Stomach smooth muscle (tissue), 2 donors: Measurements from ENCODE around the gene ARHGEF10L.
A peak's percentile ranks its signal among the peaks of the same experiment; 100 is the strongest.
"Not testable (repeated sequence)": the region's sequence is repeated elsewhere in the genome, so short reads cannot be mapped to it uniquely, and the experiment has no call there.

Source experiments
- H3K27ac ChIP-seq: one replicate; pipeline ENCODE4 v1.7.0; 2013; ENCODE audit warnings: mild to moderate bottlenecking, low read length, inconsistent platforms
- H3K27me3 ChIP-seq, 2 donors: one replicate each; pipeline ENCODE4 v1.7.0; 2013; ENCODE audit warnings: low read length in 2 of 2; ENCODE audit not compliant: insufficient read depth in 2 of 2, control insufficient read depth in 1 of 2
- H3K36me3 ChIP-seq, 2 donors: one replicate each; pipeline ENCODE4 v1.7.0; 2013; ENCODE audit warnings: low read length in 2 of 2; ENCODE audit not compliant: control insufficient read depth in 2 of 2, insufficient read depth in 2 of 2
- H3K4me1 ChIP-seq: one replicate; pipeline ENCODE4 v1.7.0; 2013; ENCODE audit warnings: low read length; ENCODE audit not compliant: control insufficient read depth, insufficient read depth
- H3K4me3 ChIP-seq, 2 donors: one replicate each; pipeline ENCODE4 v1.7.0; 2013; ENCODE audit warnings: low read length in 2 of 2
- H3K9ac ChIP-seq, 2 donors: one replicate each; pipeline ENCODE4 v1.7.0; 2013; ENCODE audit warnings: low read length in 2 of 2, mild to moderate bottlenecking in 1 of 2
- H3K9me3 ChIP-seq, 2 donors: one replicate each; pipeline ENCODE4 v1.7.0; 2013; ENCODE audit warnings: low read length in 2 of 2; ENCODE audit not compliant: control insufficient read depth in 2 of 2
- donor health status: healthy.
- donor health status: Pancreatic carcinoma.

ARHGEF10L gene, protein sequence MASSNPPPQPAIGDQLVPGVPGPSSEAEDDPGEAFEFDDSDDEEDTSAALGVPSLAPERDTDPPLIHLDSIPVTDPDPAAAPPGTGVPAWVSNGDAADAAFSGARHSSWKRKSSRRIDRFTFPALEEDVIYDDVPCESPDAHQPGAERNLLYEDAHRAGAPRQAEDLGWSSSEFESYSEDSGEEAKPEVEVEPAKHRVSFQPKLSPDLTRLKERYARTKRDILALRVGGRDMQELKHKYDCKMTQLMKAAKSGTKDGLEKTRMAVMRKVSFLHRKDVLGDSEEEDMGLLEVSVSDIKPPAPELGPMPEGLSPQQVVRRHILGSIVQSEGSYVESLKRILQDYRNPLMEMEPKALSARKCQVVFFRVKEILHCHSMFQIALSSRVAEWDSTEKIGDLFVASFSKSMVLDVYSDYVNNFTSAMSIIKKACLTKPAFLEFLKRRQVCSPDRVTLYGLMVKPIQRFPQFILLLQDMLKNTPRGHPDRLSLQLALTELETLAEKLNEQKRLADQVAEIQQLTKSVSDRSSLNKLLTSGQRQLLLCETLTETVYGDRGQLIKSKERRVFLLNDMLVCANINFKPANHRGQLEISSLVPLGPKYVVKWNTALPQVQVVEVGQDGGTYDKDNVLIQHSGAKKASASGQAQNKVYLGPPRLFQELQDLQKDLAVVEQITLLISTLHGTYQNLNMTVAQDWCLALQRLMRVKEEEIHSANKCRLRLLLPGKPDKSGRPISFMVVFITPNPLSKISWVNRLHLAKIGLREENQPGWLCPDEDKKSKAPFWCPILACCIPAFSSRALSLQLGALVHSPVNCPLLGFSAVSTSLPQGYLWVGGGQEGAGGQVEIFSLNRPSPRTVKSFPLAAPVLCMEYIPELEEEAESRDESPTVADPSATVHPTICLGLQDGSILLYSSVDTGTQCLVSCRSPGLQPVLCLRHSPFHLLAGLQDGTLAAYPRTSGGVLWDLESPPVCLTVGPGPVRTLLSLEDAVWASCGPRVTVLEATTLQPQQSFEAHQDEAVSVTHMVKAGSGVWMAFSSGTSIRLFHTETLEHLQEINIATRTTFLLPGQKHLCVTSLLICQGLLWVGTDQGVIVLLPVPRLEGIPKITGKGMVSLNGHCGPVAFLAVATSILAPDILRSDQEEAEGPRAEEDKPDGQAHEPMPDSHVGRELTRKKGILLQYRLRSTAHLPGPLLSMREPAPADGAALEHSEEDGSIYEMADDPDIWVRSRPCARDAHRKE (N-terminal part only)

DNA sequence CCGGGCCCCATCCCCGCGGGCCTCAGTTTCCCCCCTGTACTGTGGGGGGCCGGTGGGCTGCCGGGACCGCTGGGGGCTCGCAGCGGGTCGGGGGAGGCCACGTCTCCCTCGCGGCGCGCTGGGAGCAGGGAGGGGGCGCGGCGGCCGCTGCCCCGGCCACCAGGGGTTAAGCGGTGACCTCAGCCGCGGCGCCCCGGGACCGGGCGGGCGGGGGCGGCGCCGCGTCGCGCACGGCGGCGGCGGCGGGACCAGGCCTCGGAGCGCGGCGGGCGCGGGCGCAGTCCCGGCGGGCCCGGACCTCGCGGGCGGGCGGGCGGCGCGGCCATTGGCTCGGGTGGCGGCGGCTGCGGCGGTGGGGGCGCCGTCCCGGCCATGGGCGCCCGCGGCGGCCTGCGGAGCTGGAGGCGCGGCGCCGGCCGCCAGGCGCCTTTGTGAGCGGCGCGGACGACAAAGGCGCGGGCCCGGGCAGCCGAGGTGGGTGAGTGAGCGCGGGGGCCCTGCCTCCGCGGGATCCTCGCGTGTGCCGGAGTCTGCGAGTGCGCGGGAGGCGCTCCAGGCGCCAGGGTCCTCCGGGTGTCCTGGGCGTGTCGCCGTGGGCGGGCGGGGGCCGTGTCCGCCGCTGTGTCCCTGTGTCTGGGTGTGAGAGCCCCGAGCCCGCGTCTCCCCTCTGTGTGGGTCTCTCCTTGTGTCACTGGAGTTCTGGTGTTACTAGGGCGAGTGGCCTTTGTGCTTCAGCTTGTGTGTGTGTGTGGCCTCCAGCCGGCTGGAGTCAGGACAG, at the start of gene ARHGEF10L:
ARHGEF10L (plus strand) TSS at position 222 of the 778 bp plus-strand sequence. CDS start 40,898 bp downstream, outside the sequence.
- H3K4me1 ChIP-seq, result peaks cover 57% of the 10 kb centered on the region
- H3K9me3 ChIP-seq, result no peaks in the 10 kb centered on the region
- H3K27ac ChIP-seq, result peak within 1 kb of the TSS; percentile 90
- peak within 1 kb of the TSS; percentile 94 to 97 for H3K9ac ChIP-seq
- H3K4me3 ChIP-seq, result peak within 1 kb of the TSS; percentile 92 to 98
- no peaks in the 10 kb centered on the region for H3K36me3 ChIP-seq
- no peaks in the 10 kb centered on the region for H3K27me3 ChIP-seq

DNA sequence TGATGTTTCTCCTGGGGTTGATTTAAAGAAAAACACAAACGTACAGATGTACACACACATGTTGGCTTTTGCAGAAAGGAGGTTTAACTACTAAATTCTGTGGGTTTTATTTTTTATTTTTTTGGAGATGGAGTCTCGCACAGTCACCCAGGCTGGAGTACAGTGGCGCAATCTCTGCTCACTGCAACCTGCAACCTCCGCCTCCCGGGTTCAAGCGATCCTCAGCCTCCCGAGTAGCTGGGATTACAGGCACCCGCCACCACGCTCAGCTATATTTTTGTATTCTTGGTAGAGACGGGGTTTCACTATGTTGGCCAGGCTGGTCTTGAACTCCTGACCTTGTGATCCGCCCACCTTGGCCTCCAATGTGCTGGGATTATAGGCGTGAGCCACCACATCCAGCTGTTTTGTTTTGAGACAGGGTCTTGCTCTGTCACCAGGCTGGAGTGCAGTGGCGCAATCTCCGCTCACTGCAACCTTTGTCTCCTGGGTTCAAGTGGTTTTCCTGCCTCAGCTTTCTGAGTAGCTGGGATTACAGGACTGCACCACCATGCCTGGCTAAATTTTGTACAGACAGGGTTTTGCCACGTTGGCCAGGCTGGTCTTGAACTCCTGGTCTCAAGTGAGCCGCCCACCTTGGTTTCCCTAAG, 49.6 kb upstream of the ARHGEF10L start:
- not testable (repeated sequence) for H3K4me3 ChIP-seq, H3K27ac ChIP-seq, H3K9ac ChIP-seq, H3K27me3 ChIP-seq, H3K4me1 ChIP-seq, H3K9me3 ChIP-seq, H3K36me3 ChIP-seq

DNA sequence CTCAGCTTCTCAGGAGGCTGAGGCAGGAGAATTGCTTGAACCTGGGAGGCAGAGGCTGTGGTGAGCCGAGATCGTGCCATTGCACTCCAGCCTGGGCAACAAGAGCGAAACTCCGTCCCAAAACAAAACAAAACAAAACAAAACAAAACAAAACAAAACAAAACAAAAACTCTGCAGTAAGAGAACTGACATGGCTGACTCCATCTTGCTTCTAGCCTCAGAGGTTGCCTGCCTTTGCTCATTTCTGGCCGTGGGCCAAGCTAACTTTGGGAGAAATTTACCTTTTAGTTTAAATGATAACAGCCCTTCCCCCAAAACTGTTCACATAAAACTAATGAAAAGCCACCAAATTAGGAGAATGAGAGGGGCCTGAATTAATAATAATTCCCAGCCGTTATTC, 48.8 kb upstream of the ARHGEF10L start:
- not testable (repeated sequence) for H3K36me3 ChIP-seq, H3K9ac ChIP-seq, H3K4me3 ChIP-seq, H3K27ac ChIP-seq, H3K4me1 ChIP-seq, H3K9me3 ChIP-seq, H3K27me3 ChIP-seq

DNA sequence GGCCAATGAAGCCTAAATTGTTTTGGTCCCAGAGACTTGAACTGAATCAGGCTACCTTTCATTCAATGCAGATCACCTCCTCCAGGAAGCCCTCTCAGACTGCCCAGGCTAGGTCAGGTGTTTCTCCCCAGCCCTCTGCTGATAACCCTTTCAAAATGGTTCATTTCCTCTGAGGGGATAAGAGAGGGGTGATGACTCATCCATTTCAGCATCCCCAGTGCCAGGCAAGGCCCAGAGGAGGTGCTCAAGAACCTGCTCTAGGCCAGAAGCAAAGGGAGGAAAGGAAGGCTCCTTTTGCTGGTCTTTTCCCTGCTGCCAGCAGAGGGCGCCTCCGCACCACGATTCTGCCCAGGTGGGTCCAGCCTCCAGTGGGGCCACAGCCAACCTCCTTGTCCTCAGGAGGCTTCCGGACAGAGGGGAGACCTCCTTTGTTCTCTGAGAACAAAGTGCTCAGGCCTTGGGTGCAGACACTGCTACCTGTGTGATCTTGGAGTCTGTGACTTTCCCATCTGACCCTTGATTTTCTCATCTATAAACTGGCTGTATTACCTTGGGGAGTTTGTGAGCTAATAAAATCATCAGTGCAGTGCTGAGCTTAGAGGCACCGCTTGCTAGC, 45.3 kb upstream of the ARHGEF10L start:
- H3K9me3 ChIP-seq, result no peaks in the 10 kb centered on the region
- H3K4me1 ChIP-seq, result no peaks in the 10 kb centered on the region
- no peak overlapping the region for H3K4me3 ChIP-seq
- no peak overlapping the region for H3K27ac ChIP-seq
- no peaks in the 10 kb centered on the region for H3K36me3 ChIP-seq
- H3K9ac ChIP-seq, result no peak overlapping the region
- H3K27me3 ChIP-seq, result no peaks in the 10 kb centered on the region

DNA sequence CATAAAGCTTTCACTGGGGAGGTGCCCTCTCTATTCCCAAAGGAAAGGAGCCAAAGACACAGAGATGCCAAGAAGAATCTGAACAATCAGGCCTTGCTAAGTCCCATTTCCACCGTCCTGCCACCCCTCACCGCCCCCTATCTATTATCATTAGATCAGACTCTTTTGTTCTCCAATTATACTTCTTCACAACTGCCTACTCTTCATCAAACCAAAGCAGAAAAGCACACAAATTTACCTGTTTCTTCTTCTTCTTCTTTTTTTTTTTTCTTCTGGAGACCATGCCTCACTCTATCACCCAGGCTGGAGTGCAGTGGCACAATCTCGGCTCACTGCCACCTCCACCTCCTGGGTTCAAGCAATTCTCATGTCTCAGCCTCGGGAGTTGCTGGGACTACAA, 43.1 kb upstream of the ARHGEF10L start:
- H3K9ac ChIP-seq, result no peak overlapping the region
- no peaks in the 10 kb centered on the region for H3K27me3 ChIP-seq
- no peak overlapping the region for H3K27ac ChIP-seq
- H3K4me1 ChIP-seq, result no peaks in the 10 kb centered on the region
- H3K4me3 ChIP-seq, result no peak overlapping the region
- H3K36me3 ChIP-seq, result no peaks in the 10 kb centered on the region
- no peaks in the 10 kb centered on the region for H3K9me3 ChIP-seq

DNA sequence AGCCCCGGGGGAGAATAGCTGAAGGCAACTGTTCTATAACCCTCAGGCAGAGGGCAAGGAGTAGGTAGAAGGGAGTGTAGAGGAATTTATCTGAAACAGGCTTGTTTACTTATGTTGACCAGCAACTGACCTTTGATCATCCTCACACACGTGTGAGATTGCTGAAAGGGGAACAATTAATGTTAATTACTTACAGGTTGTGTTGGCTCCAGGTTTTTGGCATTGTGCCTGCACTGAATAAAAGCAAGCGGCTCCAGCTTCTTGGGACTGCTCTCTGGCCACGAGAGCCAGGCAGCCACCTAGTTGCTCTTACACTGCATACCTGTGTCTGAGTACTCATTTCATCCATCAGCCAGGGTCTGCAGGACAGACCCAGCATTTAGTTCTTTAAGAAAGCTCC, 41.3 kb upstream of the ARHGEF10L start:
- Histone ChIP-seq H3K36me3 (no peaks in the 10 kb centered on the region), H3K4me1 (peaks cover 8% of the 10 kb centered on the region), H3K9ac (no peak overlapping the region), H3K27ac (no peak overlapping the region), H3K27me3 (no peaks in the 10 kb centered on the region), H3K9me3 (no peaks in the 10 kb centered on the region), H3K4me3 (no peak overlapping the region)

DNA sequence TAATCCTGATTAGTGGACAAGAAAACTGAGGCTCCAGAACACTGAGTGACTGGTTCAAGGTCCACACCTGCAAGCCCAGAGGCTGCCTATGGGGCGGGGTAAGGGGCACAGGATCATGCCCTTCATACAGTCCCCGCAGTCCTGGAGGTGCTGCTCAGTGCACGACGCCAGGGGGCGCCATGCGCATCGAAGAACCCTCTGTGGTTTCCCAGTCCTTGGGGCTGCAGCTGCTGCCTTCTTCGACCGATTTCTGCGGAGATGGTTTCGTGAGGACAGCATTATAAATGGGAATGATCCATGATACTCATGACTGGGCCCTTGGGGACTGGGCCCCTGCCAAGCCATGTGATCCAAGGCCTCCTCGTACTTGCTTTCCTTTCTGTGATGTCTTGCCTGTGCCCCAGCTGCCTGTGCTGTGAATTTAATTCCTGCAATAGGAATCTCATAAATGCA, 37.1 kb upstream of the ARHGEF10L start:
- H3K9ac ChIP-seq, result no peak overlapping the region
- H3K4me3 ChIP-seq, result peak overlapping the region in 1 of 2 donors; percentile 44
- peak overlapping the region; percentile 41 for H3K27ac ChIP-seq
- no peaks in the 10 kb centered on the region for H3K36me3 ChIP-seq
- H3K27me3 ChIP-seq, result no peaks in the 10 kb centered on the region
- H3K9me3 ChIP-seq, result no peaks in the 10 kb centered on the region
- peaks cover 9% of the 10 kb centered on the region for H3K4me1 ChIP-seq

DNA sequence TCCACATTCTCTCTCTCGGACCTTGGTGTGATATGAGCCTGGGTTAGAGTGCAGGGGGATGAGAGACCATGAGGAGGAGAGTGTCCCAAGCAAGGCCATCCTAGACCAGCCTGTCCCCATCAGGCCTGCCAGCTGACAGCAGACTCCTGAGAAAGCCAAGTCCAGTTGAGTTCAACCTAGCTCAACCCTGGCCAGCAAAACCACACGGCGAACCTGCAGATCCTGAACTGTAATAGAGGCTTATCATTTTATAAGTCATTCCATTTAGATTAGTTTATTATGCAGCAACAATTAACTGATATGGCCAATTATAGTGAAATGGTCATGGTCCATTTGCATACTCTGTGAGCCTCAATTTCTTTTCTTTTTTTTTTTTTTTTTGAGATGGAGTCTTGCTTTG, 36.4 kb upstream of the ARHGEF10L start:
- no peaks in the 10 kb centered on the region for H3K9me3 ChIP-seq
- H3K4me3 ChIP-seq, result no peak overlapping the region
- peak overlapping the region; percentile 41 for H3K27ac ChIP-seq
- no peaks in the 10 kb centered on the region for H3K27me3 ChIP-seq
- peaks cover 9% of the 10 kb centered on the region for H3K4me1 ChIP-seq
- H3K36me3 ChIP-seq, result no peaks in the 10 kb centered on the region
- H3K9ac ChIP-seq, result no peak overlapping the region

DNA sequence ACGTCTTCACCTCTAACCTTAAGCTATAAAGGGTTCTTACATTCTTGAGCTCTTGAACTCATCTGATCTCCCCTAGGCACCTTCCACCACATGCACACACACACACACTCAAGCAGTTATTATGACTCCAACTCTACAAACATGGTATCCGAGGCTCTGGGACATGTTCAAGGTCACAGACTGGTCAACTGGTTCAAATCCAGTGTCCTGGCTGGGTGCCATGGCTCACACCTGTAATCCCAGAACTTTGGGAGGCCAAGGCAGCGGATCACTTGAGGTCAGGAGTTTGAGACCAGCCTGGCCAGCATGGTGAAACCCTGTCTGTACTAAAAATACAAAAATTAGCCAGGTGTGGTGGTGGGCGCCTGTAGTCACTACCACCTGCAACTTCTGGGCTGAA, 32.3 kb upstream of the ARHGEF10L start:
- not testable (repeated sequence) for H3K36me3 ChIP-seq, H3K4me3 ChIP-seq, H3K27ac ChIP-seq

More for the DNA sequence above, 32.3 kb upstream of the ARHGEF10L start:
- H3K27me3 ChIP-seq, H3K4me1 ChIP-seq, H3K9me3 ChIP-seq, H3K9ac ChIP-seq: not testable (repeated sequence)
